HepG2 (cell line): ENCODE results near the gene B4GALT2. TPM values are rescaled to one million over a fixed set of nuclear protein-coding genes. Genes with fewer than 3 reads are reported as not detected.

Source experiments
- ATAC-seq: fragments of 200-7000 bp; cut with Tn5 transposase; 3 replicates; pipeline ENCODE4 v1.9.1; 2020; ENCODE audit warnings: mild to moderate bottlenecking, moderate library complexity
- BruUV-seq: library from RNA; stranded (reverse); fragments of 400-500 nt; replicated peaks from 2 replicates; lab custom pipeline; 2021; lab: Mats Ljungman, UMichigan
- CTCF ChIA-PET: fragments of 300-600 bp; formaldehyde crosslinking; extraction: SDS; loops from one replicate; lab custom pipeline; 2021; ENCODE audit warnings: low total read pairs, inconsistent platforms, low intra/inter-chr PET ratio; lab: Yijun Ruan, JAX
- POLR2A ChIA-PET: fragments of 350-600 bp; sonication (Branson Sonifier 250); formaldehyde crosslinking; loops from one replicate; lab custom pipeline; 2020; ENCODE audit warnings: antibody characterized with exemption, inconsistent platforms; lab: Yijun Ruan, JAX
- DNase-seq: peaks from one replicate; pipeline ENCODE4 v3.0.0-alpha.2; 2015; ENCODE audit warnings: low spot score
- FAIRE-seq: peaks from 3 replicates; lab custom pipeline; 2011; peaks lifted over from hg19 to GRCh38; lab: Jason Lieb, UNC
- H2AFZ ChIP-seq: one replicate; pipeline ENCODE4 v1.6.1; 2011; ENCODE audit warnings: low read length, inconsistent platforms
- H3K27ac ChIP-seq: fragments of 300-600 bp; 3 replicates; pipeline ENCODE4 v1.8.0; 2011; ENCODE audit warnings: mixed run types, mild to moderate bottlenecking, mixed read lengths, low read length, inconsistent platforms; ENCODE audit not compliant: insufficient read depth; ENCODE audit errors: extremely low read length
- H3K27me3 ChIP-seq, 2 experiments: fragments of 200-600 bp in 1 of 2; 2 replicates in 1 of 2; 3 replicates in 1 of 2; pipeline versions ENCODE4 v1.6.0 to v1.8.0; 2011; ENCODE audit warnings: low read length in 2 of 2, mild to moderate bottlenecking in 2 of 2, moderate library complexity in 2 of 2, inconsistent platforms in 1 of 2; ENCODE audit not compliant: insufficient read depth in 2 of 2, control insufficient read depth in 1 of 2
- H3K36me3 ChIP-seq, 2 experiments: fragments of 200-600 bp in 1 of 2; replicated peaks in 1 of 2; 2 replicates in 1 of 2; 3 replicates in 1 of 2; pipeline versions ENCODE4 v1.5.1 to v1.8.0; 2011; ENCODE audit warnings: low read length in 2 of 2, inconsistent platforms in 1 of 2; ENCODE audit not compliant: insufficient read depth in 2 of 2, control insufficient read depth in 1 of 2
- H3K4me1 ChIP-seq: 2 replicates; pipeline ENCODE4 v1.5.1; 2012; ENCODE audit warnings: low read length, inconsistent platforms; ENCODE audit not compliant: insufficient read depth
- H3K4me2 ChIP-seq: 2 replicates; pipeline ENCODE4 v1.6.0; 2011; ENCODE audit warnings: low read depth, low read length, inconsistent platforms
- H3K4me3 ChIP-seq, 3 experiments: fragments of 200-600 bp in 1 of 3; sonication (generic), shearing (Covaris generic) in 1 of 3; replicated peaks in 1 of 3; 2 replicates each; pipeline ENCODE4 v1.5.1; 2011 to 2016; ENCODE audit warnings: low read length in 3 of 3, inconsistent platforms in 2 of 3, low read depth in 2 of 3, mild to moderate bottlenecking in 2 of 3, control low read depth in 1 of 3, mixed read lengths in 1 of 3; ENCODE audit not compliant: insufficient read depth in 1 of 3
- H3K79me2 ChIP-seq: one replicate; pipeline ENCODE4 v1.6.1; 2011; ENCODE audit warnings: low read length, inconsistent platforms; ENCODE audit not compliant: insufficient read depth
- H3K9ac ChIP-seq: 2 replicates; pipeline ENCODE4 v1.6.0; 2011; ENCODE audit warnings: mild to moderate bottlenecking, low read depth, low read length, inconsistent platforms; ENCODE audit not compliant: insufficient read depth
- H3K9me3 ChIP-seq: 2 replicates; pipeline ENCODE4 v1.5.1; 2012; ENCODE audit warnings: mild to moderate bottlenecking, low read length
- H4K20me1 ChIP-seq: 2 replicates; pipeline ENCODE4 v1.6.0; 2011; ENCODE audit warnings: inconsistent platforms, mild to moderate bottlenecking, low read length, moderate library complexity; ENCODE audit not compliant: insufficient read depth
- ARHGAP35 ChIP-seq: sonication (generic); formaldehyde crosslinking; IDR thresholded peaks from 2 replicates; pipeline ENCODE4 v1.9.0; 2022; ENCODE audit warnings: mild to moderate bottlenecking, inconsistent platforms, moderate library complexity, missing genetic modification reagents, borderline replicate concordance
- ATF7-NPFF ChIP-seq: sonication (generic); formaldehyde crosslinking; IDR thresholded peaks from 2 replicates; pipeline ENCODE4 v1.8.1; 2023; ENCODE audit warnings: mild to moderate bottlenecking, low read depth, missing genetic modification reagents, moderate library complexity
- EP300 ChIP-seq, 3 experiments: sonication (generic) in 1 of 3; formaldehyde crosslinking in 1 of 3; IDR thresholded peaks; 2 replicates each; pipeline versions ENCODE4 v1.5.1 to v1.6.1; 2011 to 2020; ENCODE audit warnings: low read depth in 2 of 3, low read length in 2 of 3, borderline replicate concordance in 1 of 3, improper control_type of control experiment in 1 of 3, mild to moderate bottlenecking in 1 of 3, missing genetic modification reagents in 1 of 3, moderate library complexity in 1 of 3
- NFKB2 ChIP-seq: sonication (generic); formaldehyde crosslinking; IDR thresholded peaks from 2 replicates; pipeline ENCODE4 v1.4.0; 2020; ENCODE audit warnings: missing genetic modification reagents, borderline replicate concordance
- ZBTB26 ChIP-seq: IDR thresholded peaks from 2 replicates; pipeline ENCODE4 v1.6.1; 2016; ENCODE audit warnings: missing compliant biosample characterization, missing genetic modification reagents, borderline replicate concordance
- ZBTB37 ChIP-seq: sonication (generic); formaldehyde crosslinking; IDR thresholded peaks from 2 replicates; pipeline ENCODE4 v1.4.0; 2020; ENCODE audit warnings: mild to moderate bottlenecking, missing genetic modification reagents
- ZNF142 ChIP-seq: sonication (generic); formaldehyde crosslinking; IDR thresholded peaks from 2 replicates; pipeline ENCODE4 v1.4.0; 2020; ENCODE audit warnings: missing genetic modification reagents
- ZNF225 ChIP-seq: sonication (generic); formaldehyde crosslinking; IDR thresholded peaks from 2 replicates; pipeline ENCODE4 v1.4.0; 2020; ENCODE audit warnings: mild to moderate bottlenecking, missing genetic modification reagents
- ZNF282 ChIP-seq: fragments of 450-650 bp; IDR thresholded peaks from 2 replicates; pipeline ENCODE4 v1.6.1; 2018; ENCODE audit not compliant: partially characterized antibody
- ZNF761 ChIP-seq: sonication (generic); formaldehyde crosslinking; conservative IDR thresholded peaks from 2 replicates; pipeline ENCODE4 v1.4.0; 2020; ENCODE audit warnings: mild to moderate bottlenecking, missing genetic modification reagents
- WGBS: methylation state at CpG from one replicate; pipeline ENCODE4 v1.1.6; 2017; ENCODE audit warnings: low lambda C conversion rate; 5-methylcytosine and 5-hydroxymethylcytosine counted together
- in situ Hi-C: cut with HindIII; loops from 2 replicates; pipeline ENCODE4 v1.10.0; 2017; ENCODE audit warnings: low pct_unique_long_range_greater_than_20kb; ENCODE audit not compliant: extremely low pct_ligation_motif_present
- intact Hi-C: fragments of 100-400 bp; cut with micrococcal nuclease; formaldehyde crosslinking; loops from one replicate; pipeline ENCODE4 v1.10.0; 2022; ENCODE audit not compliant: unreplicated experiment
- polyA plus RNA-seq, 8 experiments: library from polyadenylated mRNA; depleted of rRNA in 3 of 8; stranded (reverse) in 7 of 8; unstranded in 1 of 8; fragments of >200 nt; fragmentation: Illumina TruSeq in 4 of 8; extraction: Trizol in 4 of 8; gene quantifications; 2 replicates each; pipeline versions ENCODE4 v1.2.1 to v1.2.3, GENCODE V29; 2011 to 2016; ENCODE audit warnings: low read depth in 4 of 8, missing spikeins in 1 of 8, mixed read lengths in 1 of 8; ENCODE audit not compliant: insufficient read depth in 1 of 8
- total RNA-seq, 5 experiments: library from RNA; depleted of rRNA; stranded (reverse); fragments of >200 nt; fragmentation: Illumina TruSeq; extraction: Trizol; gene quantifications; 2 replicates each; pipeline ENCODE4 v1.2.3, GENCODE V29; 2016; ENCODE audit warnings: low read depth in 1 of 5

Gene B4GALT2
- total and polyA plus RNA-seq, 2 of the 13 experiments (the other 11 are each of a cell fraction or from before 2014, with no cell fraction given), result 41.9 to 78.0 TPM

GRCh38 chr1:43961692-43962091 lies 17.3 kb upstream of the B4GALT2 start:
- peaks cover 7 to 21% of the 10 kb centered on the region in 2 experiments; a peak in 4 of 5 replicates for H3K36me3 ChIP-seq

GRCh38 chr1:43962324-43962723 lies 16.7 kb upstream of the B4GALT2 start:
- Histone ChIP-seq H3K27me3 (no peaks in the 10 kb centered on the region), H3K4me2 (no peak overlapping the region), H3K4me1 (no peaks in the 10 kb centered on the region), H3K36me3 (peaks cover 7 to 18% of the 10 kb centered on the region in 2 experiments; a peak in 4 of 5 replicates), H4K20me1 (no peaks in the 10 kb centered on the region), H3K9me3 (no peaks in the 10 kb centered on the region), H2AFZ (no peak overlapping the region), H3K27ac (no peak overlapping the region), H3K4me3 (no peak overlapping the region), H3K79me2 (no peaks in the 10 kb centered on the region)
- no TSS peak for BruUV-seq
- no peak for DNase-seq
- intact Hi-C loops (no loop called here), in situ Hi-C loops (no loop called here)
- no peak for ATAC-seq
- WGBS, result 90% methylated on average over 2 of the region's 2 CpGs
- no peak for FAIRE-seq
- ChIA-PET POLR2A (no interaction called here), CTCF (no interaction called here)
- TF ChIP-seq EP300 (IDR thresholded peaks at IDR 0.05; ENCODE audit: low read depth in 2 of 2, low read length in 2 of 2) (no peak), EP300 (CRISPR knock-in tag; IDR thresholded peaks at IDR 0.05; ENCODE audit: borderline replicate concordance) (no peak), ZBTB37 (CRISPR knock-in tag) (no peak), ZBTB26 (no peak), ATF7-NPFF (CRISPR knock-in tag) (no peak), NFKB2 (CRISPR knock-in tag) (no peak), ZNF142 (no peak)
- TF ChIP-seq, all 625 proteins: peak for 0
- H3K9ac ChIP-seq, result no peak overlapping the region

More at GRCh38 chr1:43961692-43962091, 17.3 kb upstream of the B4GALT2 start:
- no peaks in the 10 kb centered on the region for H3K27me3 ChIP-seq
- no peak overlapping the region for H3K4me2 ChIP-seq
- in situ Hi-C loops (no loop called here), intact Hi-C loops (no loop called here)
- H3K27ac ChIP-seq, result no peak overlapping the region
- no peaks in the 10 kb centered on the region for H3K9me3 ChIP-seq
- no peak overlapping the region for H2AFZ ChIP-seq
- TF ChIP-seq ZNF761 (CRISPR knock-in tag) (no peak), ZNF225 (no peak), ZNF282 (no peak), ARHGAP35 (CRISPR knock-in tag) (no peak)
- POLR2A ChIA-PET, result no interaction called here
- H3K4me3 ChIP-seq, result no peak overlapping the region
- 94% methylated on average over 3 of the region's 3 CpGs for WGBS
- H3K79me2 ChIP-seq, result no peaks in the 10 kb centered on the region
- H3K9ac ChIP-seq, result no peak overlapping the region
- ATAC-seq (no peak), FAIRE-seq (no peak), DNase-seq (no peak)
- no TSS peak for BruUV-seq
- CTCF ChIA-PET, result no interaction called here
- H4K20me1 ChIP-seq, result no peaks in the 10 kb centered on the region
- no peaks in the 10 kb centered on the region for H3K4me1 ChIP-seq
